K562 treated with DMSO at 1 percent for 48 hours (cell line): ENCODE measurements around the gene PLA2G15. TPM values are rescaled to one million over a fixed set of nuclear protein-coding genes. Genes with fewer than 3 reads are reported as not detected.

Experiments used
- total RNA-seq: library from RNA; unstranded; fragments of 300-600 nt; gene quantifications from 2 replicates; pipeline ENCODE4 v1.2.3, GENCODE V29; 2022; ENCODE audit warnings: low replicate concordance; ENCODE audit errors: extremely low read depth

Gene PLA2G15, protein sequence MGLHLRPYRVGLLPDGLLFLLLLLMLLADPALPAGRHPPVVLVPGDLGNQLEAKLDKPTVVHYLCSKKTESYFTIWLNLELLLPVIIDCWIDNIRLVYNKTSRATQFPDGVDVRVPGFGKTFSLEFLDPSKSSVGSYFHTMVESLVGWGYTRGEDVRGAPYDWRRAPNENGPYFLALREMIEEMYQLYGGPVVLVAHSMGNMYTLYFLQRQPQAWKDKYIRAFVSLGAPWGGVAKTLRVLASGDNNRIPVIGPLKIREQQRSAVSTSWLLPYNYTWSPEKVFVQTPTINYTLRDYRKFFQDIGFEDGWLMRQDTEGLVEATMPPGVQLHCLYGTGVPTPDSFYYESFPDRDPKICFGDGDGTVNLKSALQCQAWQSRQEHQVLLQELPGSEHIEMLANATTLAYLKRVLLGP
- not detected in 2 replicates for total RNA-seq

DNA sequence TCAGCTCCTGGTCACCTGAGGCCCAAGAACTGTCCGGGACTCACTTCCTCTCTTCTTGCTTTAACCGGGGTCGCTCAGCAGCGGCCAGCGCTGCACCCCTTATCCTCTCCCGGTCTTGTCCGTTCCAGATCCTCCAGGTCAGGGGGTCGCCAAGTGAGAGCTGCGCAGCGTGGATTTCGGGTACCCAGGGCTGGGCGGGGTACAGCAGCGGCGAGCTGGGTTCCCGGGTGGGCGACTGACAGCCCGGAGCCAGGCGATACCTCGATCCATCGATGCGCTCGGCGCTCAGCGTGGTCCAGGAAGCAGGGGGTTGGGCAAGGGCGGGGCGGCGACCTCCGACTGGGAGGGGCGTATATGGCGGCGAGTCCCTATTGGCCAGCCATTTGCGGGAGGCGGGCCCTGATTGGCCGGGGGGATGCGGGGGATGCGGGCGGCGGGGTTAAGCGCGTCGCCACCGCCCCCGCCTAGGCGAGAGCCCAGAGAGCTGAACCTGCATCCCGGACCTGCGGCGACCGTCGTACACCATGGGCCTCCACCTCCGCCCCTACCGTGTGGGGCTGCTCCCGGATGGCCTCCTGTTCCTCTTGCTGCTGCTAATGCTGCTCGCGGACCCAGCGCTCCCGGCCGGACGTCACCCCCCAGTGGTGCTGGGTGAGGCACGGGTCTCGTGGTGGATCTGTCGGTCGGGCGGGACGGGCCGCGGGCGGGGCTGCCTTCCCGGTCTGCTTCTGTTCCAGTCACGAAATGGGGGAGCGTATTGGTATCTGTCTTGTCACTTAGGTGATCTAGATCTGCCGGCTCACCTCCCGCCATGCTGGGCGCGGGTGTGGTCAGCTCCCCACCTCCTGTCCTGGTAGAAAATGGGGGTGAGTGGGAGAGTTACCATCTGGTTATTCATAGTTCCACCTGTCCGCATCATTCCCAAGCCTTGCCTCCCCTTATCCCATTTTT, at the start of gene PLA2G15:
TSS of gene PLA2G15 (plus strand) at position 471 of the 951 bp plus-strand sequence. CDS start at position 525, 54 bp downstream.

DNA sequence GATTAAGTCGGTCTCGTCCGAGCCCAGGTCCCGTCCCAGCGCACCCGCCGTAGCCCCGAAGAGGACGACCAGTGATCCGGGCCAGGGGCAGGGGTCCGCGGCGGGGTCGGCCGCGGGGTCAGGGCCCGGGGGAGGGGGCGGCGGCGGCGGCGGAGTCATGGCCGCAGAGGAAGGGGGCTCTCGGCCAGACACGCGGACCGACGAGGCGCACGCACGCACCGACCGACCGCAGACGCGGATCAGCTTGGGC, 9.4 kb upstream of the PLA2G15 start, which contains the start of gene ESRP2:
TSS of gene ESRP2 (minus strand) at position 241 of the 250 bp plus-strand sequence. CDS start at position 159, 82 bp downstream.

DNA sequence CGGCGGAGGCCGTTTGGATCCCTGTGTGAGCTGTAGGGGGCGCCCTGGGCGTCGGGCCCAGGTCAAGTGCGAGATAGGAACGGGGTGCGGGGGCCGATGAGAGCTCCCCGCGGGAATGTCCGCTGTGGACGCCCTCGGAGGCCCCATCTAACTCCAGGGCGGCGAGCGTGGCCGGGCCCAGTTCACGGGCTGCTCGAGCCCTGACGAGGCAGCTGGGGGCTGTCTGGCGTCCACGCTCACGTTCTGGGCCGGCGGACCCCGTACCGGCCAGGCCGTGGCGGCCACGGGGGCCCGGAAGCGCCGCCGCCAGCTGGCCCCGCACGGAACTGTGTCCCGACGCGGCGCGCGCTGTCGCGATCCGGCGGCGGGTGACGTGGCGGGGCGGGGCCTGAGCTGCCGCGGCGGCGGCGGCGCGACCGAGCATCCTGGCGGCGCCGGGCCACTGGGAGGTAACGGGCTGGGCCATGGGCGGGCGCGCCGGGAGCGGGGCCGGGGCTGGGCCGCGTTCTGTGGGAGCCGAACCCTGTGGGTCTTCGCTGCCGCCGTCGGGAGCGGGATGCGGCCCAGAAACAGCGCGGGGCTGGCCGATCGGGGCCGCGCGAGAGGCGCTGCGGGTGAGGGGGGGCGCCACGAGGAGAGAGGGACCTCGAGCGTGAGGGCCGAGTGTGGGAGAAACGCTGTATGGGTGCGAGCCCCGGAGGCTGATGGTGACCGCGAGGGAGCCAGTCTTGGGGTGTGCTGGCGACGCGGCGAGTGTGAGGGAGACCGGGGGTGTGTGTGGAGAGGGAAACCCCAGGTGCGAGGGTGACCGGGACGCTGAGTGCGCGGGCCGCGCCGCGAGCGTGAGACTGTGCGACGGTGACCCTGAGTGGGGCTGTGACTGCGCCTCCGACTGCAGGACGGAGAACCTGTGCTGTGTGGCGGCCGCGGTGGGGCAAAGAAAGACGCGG, 19.2 kb downstream of the PLA2G15 start, which contains the start of gene SLC7A6:
TSS of gene SLC7A6 (plus strand) at position 399 of the 950 bp plus-strand sequence. CDS start 10,201 bp downstream, outside the sequence.

Other genes starting within 250 kb of the PLA2G15 start
- gene DPEP2, start 245.9 kb upstream of the PLA2G15 start, total RNA-seq: not detected in 2 replicates
- gene DPEP2NB, start 229.5 kb upstream of the PLA2G15 start, total RNA-seq: not detected in 2 replicates
- not detected in 2 replicates for gene DDX28, start 222.1 kb upstream of the PLA2G15 start, total RNA-seq
- gene DUS2, start 222.1 kb upstream of the PLA2G15 start, total RNA-seq: not detected in 2 replicates
- gene NFATC3, start 160.0 kb upstream of the PLA2G15 start, total RNA-seq: not detected in 2 replicates
- not detected in 2 replicates for gene ESRP2, start 9.2 kb upstream of the PLA2G15 start, total RNA-seq
- gene SLC7A6, start 19.2 kb downstream of the PLA2G15 start, total RNA-seq: not detected in 2 replicates
- gene SLC7A6OS, start 65.6 kb downstream of the PLA2G15 start, total RNA-seq: not detected in 2 replicates
- not detected in 2 replicates for gene PRMT7, start 65.6 kb downstream of the PLA2G15 start, total RNA-seq
- gene SMPD3, start 203.1 kb downstream of the PLA2G15 start, total RNA-seq: not detected in 2 replicates